Measurements from ENCODE around the gene FES. TPM values are rescaled to one million over a fixed set of nuclear protein-coding genes. Genes with fewer than 3 reads are reported as not detected.
"Not testable (repeated sequence)": the region's sequence is repeated elsewhere in the genome, so short reads cannot be mapped to it uniquely, and the experiment has no call there.

The FES gene
- total RNA-seq, 6 donors from 2014 or later: 33.4 to 144 (median 68.3) TPM

DNA sequence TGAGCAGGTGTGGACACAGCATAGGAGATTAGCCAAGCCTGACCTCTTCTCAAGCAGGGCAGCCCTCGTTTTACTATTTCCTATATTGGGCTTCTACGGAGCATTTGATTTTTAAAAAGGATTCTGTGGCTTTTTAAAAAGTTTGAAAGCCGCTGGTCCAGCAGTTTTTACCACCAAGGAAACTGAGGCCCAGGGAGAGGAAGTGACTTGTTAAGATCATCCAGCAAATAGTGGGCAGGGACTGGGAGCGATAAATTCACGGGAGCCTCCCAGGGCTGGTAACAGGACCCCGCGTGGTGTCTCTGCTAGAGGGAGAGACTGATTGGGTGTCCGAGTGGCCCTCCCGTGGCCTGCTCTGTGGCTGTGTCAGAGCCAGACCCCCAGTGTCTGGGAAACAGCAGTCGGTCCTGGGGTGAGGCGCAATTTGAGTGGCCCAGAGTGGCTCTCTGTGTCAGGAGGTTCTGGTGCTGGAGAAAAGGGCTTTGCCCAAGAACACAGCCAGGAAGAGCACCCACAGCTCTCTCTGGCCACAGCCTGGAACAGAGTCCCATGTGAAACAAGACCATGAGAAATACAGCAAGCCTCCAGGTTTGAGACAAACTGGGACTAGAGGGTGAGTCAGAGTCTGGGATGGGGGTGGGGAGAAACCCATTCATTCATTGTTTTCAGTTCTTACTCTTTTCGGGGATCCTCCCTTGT lies 11.7 kb upstream of the FES start:
- WGBS, 2 donors: 13 to 17% methylated on average over 10 to 12 of the region's 12 CpGs
- Histone ChIP-seq H3K4me3 (peak overlapping the region; percentile 65 to 94 (median 87)), H3K4me1 (peaks cover 47 to 62% (median 54%) of the 10 kb centered on the region in 4 donors), H3K36me3 (peaks cover 16 to 24% (median 21%) of the 10 kb centered on the region in 4 donors), H3K27me3 (no peaks in the 10 kb centered on the region), H3K27ac (peak overlapping the region; percentile 97 to 99 (median 98)), H3K9me3 (no peaks in the 10 kb centered on the region)
- ATAC-seq (ENCODE audit: low FRiP score in 2 of 2): peak in 1 of 2 donors; percentile 41
- DNase-seq: no peak
- TF ChIP-seq POLR2A (IDR thresholded peaks at IDR 0.05) (peak in 2 of 4 donors; percentile 28 to 51), POLR2AphosphoS5 (IDR thresholded peaks at IDR 0.05) (peak; percentile 30 to 56), EP300 (IDR thresholded peaks at IDR 0.05) (no peak)
- TF ChIP-seq, protein P1, sequence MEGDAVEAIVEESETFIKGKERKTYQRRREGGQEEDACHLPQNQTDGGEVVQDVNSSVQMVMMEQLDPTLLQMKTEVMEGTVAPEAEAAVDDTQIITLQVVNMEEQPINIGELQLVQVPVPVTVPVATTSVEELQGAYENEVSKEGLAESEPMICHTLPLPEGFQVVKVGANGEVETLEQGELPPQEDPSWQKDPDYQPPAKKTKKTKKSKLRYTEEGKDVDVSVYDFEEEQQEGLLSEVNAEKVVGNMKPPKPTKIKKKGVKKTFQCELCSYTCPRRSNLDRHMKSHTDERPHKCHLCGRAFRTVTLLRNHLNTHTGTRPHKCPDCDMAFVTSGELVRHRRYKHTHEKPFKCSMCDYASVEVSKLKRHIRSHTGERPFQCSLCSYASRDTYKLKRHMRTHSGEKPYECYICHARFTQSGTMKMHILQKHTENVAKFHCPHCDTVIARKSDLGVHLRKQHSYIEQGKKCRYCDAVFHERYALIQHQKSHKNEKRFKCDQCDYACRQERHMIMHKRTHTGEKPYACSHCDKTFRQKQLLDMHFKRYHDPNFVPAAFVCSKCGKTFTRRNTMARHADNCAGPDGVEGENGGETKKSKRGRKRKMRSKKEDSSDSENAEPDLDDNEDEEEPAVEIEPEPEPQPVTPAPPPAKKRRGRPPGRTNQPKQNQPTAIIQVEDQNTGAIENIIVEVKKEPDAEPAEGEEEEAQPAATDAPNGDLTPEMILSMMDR (IDR thresholded peaks at IDR 0.05): peak in 1 of 6 experiments; percentile 5

DNA sequence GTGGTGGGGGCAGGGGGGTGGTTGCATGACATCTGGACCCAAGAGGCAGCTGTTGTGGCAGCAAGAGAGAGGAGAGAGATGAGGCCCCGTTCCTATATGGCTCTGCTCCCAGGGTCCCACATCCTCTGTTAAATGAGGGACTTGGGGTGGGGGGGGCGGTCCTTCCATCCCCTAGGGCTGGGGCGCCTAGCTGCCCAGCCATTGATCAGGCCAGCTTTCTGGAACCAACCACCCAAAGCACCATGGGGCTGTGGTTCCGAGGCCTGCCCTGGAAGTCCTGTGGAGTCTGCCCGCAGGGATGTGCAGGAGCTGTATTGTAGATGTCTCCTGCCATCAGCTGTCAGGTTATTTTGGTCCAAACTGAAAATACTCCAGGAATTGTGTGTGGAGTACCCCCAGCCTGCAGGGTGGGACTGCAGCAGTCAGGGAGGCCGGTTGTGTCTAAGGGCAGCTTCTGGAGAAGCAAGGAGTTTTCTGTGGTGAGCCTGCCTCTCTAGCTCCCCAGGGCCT lies 10.8 kb upstream of the FES start:
- H3K27ac ChIP-seq: peak overlapping the region; percentile 97 to 99 (median 98)
- H3K4me1 ChIP-seq: peaks cover 42 to 56% (median 48%) of the 10 kb centered on the region in 4 donors
- peak overlapping the region in 3 of 4 donors; percentile 81 to 94 (median 93) for H3K4me3 ChIP-seq
- H3K27me3 ChIP-seq: no peaks in the 10 kb centered on the region
- H3K9me3 ChIP-seq: no peaks in the 10 kb centered on the region
- DNase-seq: no peak
- ATAC-seq (ENCODE audit: low FRiP score in 2 of 2): no peak
- peaks cover 19 to 33% (median 31%) of the 10 kb centered on the region in 4 donors for H3K36me3 ChIP-seq
- 69% methylated on average over 6 of the region's 6 CpGs; no CpG with 5 or more reads in 1 of the 2 donors for WGBS, 2 donors
- TF ChIP-seq POLR2AphosphoS5 (IDR thresholded peaks at IDR 0.05) (no peak), POLR2A (IDR thresholded peaks at IDR 0.05) (no peak), EP300 (IDR thresholded peaks at IDR 0.05) (no peak)
- TF ChIP-seq, protein P1 (IDR thresholded peaks at IDR 0.05): no peak

DNA sequence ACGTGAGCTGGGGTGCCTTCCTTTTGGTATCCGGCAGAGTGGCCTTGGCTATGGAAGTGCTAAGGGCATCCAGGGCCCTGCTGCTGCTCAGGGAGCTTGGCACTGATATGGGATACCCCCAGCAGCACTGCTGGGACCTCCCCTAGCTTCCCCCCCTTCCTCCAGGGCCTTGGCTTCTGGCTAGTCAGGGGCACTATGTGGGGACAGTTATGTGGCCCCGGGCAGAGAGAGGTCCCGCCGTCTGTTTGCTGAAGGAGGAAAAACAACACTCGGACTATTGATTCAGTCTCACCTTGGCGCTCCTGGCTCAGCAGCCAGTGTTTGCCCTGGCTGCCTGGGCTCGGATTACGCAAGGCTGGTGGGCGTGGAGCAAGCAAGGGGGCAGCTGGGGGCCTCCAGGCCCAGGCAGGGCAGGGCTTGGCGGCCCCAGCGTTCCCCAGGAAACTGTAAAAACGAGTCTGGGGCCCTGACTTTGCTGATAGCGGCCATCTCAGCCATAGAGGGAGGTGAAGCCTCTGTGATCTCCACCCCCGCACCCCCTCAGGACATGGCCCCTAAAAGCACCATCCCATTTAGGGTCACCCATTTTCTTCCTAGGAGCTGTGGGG lies 10.2 kb upstream of the FES start:
- Histone ChIP-seq H3K27ac (peak overlapping the region; percentile 97 to 99 (median 98)), H3K36me3 (peaks cover 23 to 38% (median 36%) of the 10 kb centered on the region in 4 donors), H3K27me3 (no peaks in the 10 kb centered on the region), H3K4me1 (peaks cover 37 to 50% (median 43%) of the 10 kb centered on the region in 4 donors), H3K4me3 (peak overlapping the region in 2 of 4 donors; percentile 93 to 94), H3K9me3 (no peaks in the 10 kb centered on the region)
- 44 to 66% methylated on average over 2 to 15 of the region's 15 CpGs for WGBS, 2 donors
- peak; percentile 77 to 88 for DNase-seq
- ATAC-seq (ENCODE audit: low FRiP score in 2 of 2): peak in 1 of 2 donors; percentile 62
- TF ChIP-seq POLR2AphosphoS5 (IDR thresholded peaks at IDR 0.05) (peak in 1 of 2 donors; percentile 36), POLR2A (IDR thresholded peaks at IDR 0.05) (no peak)

DNA sequence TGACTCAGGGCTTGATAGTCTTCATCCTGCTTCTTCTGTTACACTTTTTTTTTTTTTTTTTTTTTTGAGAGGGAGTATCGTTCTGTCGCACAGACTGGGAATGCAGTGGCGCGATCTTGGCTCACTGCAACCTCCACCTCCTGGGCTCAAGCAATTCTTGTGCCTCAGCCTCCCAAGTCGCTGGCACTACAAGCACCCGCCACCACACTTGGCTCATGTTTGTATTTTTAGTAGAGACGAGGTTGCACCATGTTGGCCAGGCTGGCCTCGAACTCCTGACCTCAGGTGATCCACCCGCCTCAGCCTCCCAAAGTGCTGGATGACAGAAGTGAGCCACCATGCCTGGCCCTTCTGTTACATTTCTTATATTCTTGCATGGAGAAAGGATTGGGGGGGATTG lies 9.3 kb upstream of the FES start:
- H3K27me3 ChIP-seq; H3K9me3 ChIP-seq; H3K27ac ChIP-seq; H3K4me3 ChIP-seq; DNase-seq; ATAC-seq (ENCODE audit: low FRiP score in 2 of 2): not testable (repeated sequence)
- peaks cover 30 to 47% (median 45%) of the 10 kb centered on the region in 4 donors for H3K36me3 ChIP-seq
- 86 to 88% methylated on average over 9 of the region's 9 CpGs for WGBS, 2 donors
- peaks cover 28 to 41% (median 34%) of the 10 kb centered on the region in 4 donors for H3K4me1 ChIP-seq

DNA sequence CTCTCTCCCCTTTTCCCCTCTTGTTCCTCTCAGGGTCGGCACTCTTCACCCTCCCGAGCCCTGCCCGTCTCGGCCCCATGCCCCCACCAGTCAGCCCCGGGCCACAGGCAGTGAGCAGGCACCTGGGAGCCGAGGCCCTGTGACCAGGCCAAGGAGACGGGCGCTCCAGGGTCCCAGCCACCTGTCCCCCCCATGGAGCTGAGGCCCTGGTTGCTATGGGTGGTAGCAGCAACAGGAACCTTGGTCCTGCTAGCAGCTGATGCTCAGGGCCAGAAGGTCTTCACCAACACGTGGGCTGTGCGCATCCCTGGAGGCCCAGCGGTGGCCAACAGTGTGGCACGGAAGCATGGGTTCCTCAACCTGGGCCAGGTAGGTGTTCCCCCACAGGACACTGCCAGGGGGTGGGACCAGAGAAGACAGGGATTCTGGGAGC lies 8.7 kb upstream of the FES start:
- Histone ChIP-seq H3K4me1 (peaks cover 22 to 35% (median 28%) of the 10 kb centered on the region in 4 donors), H3K4me3 (no peak overlapping the region), H3K36me3 (peaks cover 33 to 53% (median 51%) of the 10 kb centered on the region in 4 donors), H3K9me3 (no peaks in the 10 kb centered on the region), H3K27ac (peak overlapping the region in 1 of 4 donors; percentile 6), H3K27me3 (no peaks in the 10 kb centered on the region)
- TF ChIP-seq EP300 (IDR thresholded peaks at IDR 0.05) (no peak), POLR2A (IDR thresholded peaks at IDR 0.05) (no peak), POLR2AphosphoS5 (IDR thresholded peaks at IDR 0.05) (no peak)
- TF ChIP-seq, protein P1 (IDR thresholded peaks at IDR 0.05): no peak
- DNase-seq (peak in 1 of 2 donors; percentile 73), ATAC-seq (ENCODE audit: low FRiP score in 2 of 2) (no peak)
- 88 to 90% methylated on average over 8 to 12 of the region's 12 CpGs for WGBS, 2 donors
